Activated effector memory CD4-positive, alpha-beta T cell treated with anti-CD3 and anti-CD28 coated beads, Interleukin-2, amount 50 U/mL, for 16 hours (primary cell): ENCODE measurements around the gene USP21.

ENCODE experiments used
- DNase-seq: peaks from one replicate; pipeline ENCODE4 v3.0.0-alpha.2; 2020

USP21 gene

GRCh38 chr1:161195171-161195570 lies 35.9 kb downstream of the USP21 start:
- no peak for DNase-seq

- DNase-seq, result no peak
Observed at GRCh38 chr1:161196111-161196510, 36.8 kb downstream of the USP21 start.

- DNase-seq, result no peak
Observed at GRCh38 chr1:161196521-161197451, 37.5 kb downstream of the USP21 start.

- DNase-seq, result no peak
Observed at GRCh38 chr1:161197560-161198193, 38.4 kb downstream of the USP21 start.

- DNase-seq, result no peak
Observed at GRCh38 chr1:161198194-161198896, 39.0 kb downstream of the USP21 start.

GRCh38 chr1:161198897-161199431 lies 39.7 kb downstream of the USP21 start, which contains the start of gene ADAMTS4:
ADAMTS4 (minus strand) TSS chr1:161199054; CDS start chr1:161198627, 427 bp downstream.
- DNase-seq, result no peak

- DNase-seq, result no peak
Observed at GRCh38 chr1:161199506-161200139, 40.3 kb downstream of the USP21 start.

- no peak for DNase-seq
Observed at GRCh38 chr1:161200421-161200991, 41.2 kb downstream of the USP21 start.

- no peak for DNase-seq
Observed at GRCh38 chr1:161200992-161201835, 41.9 kb downstream of the USP21 start.

- DNase-seq, result peak; percentile 98
Observed at GRCh38 chr1:161201836-161202712, 42.8 kb downstream of the USP21 start, which contains the start of gene NDUFS2. NDUFS2 (plus strand) TSS chr1:161202367; CDS start chr1:161202386, 19 bp downstream.

GRCh38 chr1:161206411-161207140 lies 47.3 kb downstream of the USP21 start:
- no peak for DNase-seq

- no peak for DNase-seq
Observed at GRCh38 chr1:161207173-161207572, 47.9 kb downstream of the USP21 start.

- DNase-seq, result peak; percentile 88
Observed at GRCh38 chr1:161209790-161210409, 50.6 kb downstream of the USP21 start.

- DNase-seq, result no peak
Observed at GRCh38 chr1:161214369-161214768, 55.1 kb downstream of the USP21 start.

GRCh38 chr1:161215076-161215475 lies 55.8 kb downstream of the USP21 start, which contains the start of gene FCER1G:
FCER1G (plus strand) TSS chr1:161215295; CDS start chr1:161215322, 27 bp downstream.
- no peak for DNase-seq
